SK-N-SH treated with all-trans-retinoic acid at 6 μM for 48 hours (cell line): ENCODE measurements around the gene CELF3.

Source experiments
- ATAC-seq: fragments of 200-7000 bp; cut with Tn5 transposase; 3 replicates; pipeline ENCODE4 v1.9.1; 2020; ENCODE audit warnings: mild to moderate bottlenecking, moderate library complexity
- ARNTL ChIP-seq: fragments of 450-650 bp; formaldehyde crosslinking; IDR thresholded peaks from 2 replicates; pipeline ENCODE4 v1.5.0; 2020; ENCODE audit warnings: low read depth, mild to moderate bottlenecking, moderate library complexity, borderline replicate concordance
- CSDC2 ChIP-seq: fragments of 250-450 bp; sonication (Bioruptor Pico); IDR thresholded peaks from 2 replicates; pipeline ENCODE4 v1.5.0; 2020; ENCODE audit warnings: mild to moderate bottlenecking, moderate library complexity
- ESRRG ChIP-seq: fragments of 250-450 bp; sonication (Bioruptor Pico); IDR thresholded peaks from 2 replicates; pipeline ENCODE4 v1.6.1; 2021; ENCODE audit warnings: mild to moderate bottlenecking
- GLIS3 ChIP-seq: fragments of 250-450 bp; sonication (Bioruptor Pico); IDR thresholded peaks from 2 replicates; pipeline ENCODE4 v1.5.0; 2020; ENCODE audit warnings: mild to moderate bottlenecking, moderate library complexity
- ISL1 ChIP-seq: fragments of 250-450 bp; sonication (Bioruptor Pico); IDR thresholded peaks from 2 replicates; pipeline ENCODE4 v2.1.2; 2022; ENCODE audit warnings: mild to moderate bottlenecking, moderate library complexity
- OSR1 ChIP-seq: fragments of 250-450 bp; sonication (Bioruptor Pico); IDR thresholded peaks from 2 replicates; pipeline ENCODE4 v1.8.0; 2022; ENCODE audit warnings: moderate library complexity, mild to moderate bottlenecking, inconsistent platforms
- PPARA ChIP-seq: fragments of 250-450 bp; sonication (Bioruptor Pico); IDR thresholded peaks from 2 replicates; pipeline ENCODE4 v1.5.0; 2020; ENCODE audit warnings: mild to moderate bottlenecking, borderline replicate concordance
- RARB ChIP-seq: fragments of 250-450 bp; sonication (Bioruptor Pico); IDR thresholded peaks from 2 replicates; pipeline ENCODE4 v1.8.0; 2021; ENCODE audit warnings: mild to moderate bottlenecking, moderate library complexity
- SNAI2 ChIP-seq: fragments of 250-450 bp; sonication (Bioruptor Pico); IDR thresholded peaks from 2 replicates; pipeline ENCODE4 v1.5.0; 2020; ENCODE audit warnings: mild to moderate bottlenecking, moderate library complexity
- TCF4 ChIP-seq: fragments of 250-450 bp; sonication (Bioruptor Pico); IDR thresholded peaks from 2 replicates; pipeline ENCODE4 v1.8.0; 2021; ENCODE audit warnings: mild to moderate bottlenecking, moderate library complexity, borderline replicate concordance
- TOX ChIP-seq: fragments of 250-450 bp; sonication (Bioruptor Pico); IDR thresholded peaks from 2 replicates; pipeline ENCODE4 v1.8.0; 2021; ENCODE audit warnings: mild to moderate bottlenecking, moderate library complexity, borderline replicate concordance
- ZFP3 ChIP-seq: fragments of 250-450 bp; sonication (Bioruptor Pico); IDR thresholded peaks from 2 replicates; pipeline ENCODE4 v1.5.0; 2020; ENCODE audit warnings: mild to moderate bottlenecking, moderate library complexity
- ZFP30 ChIP-seq: fragments of 450-650 bp; formaldehyde crosslinking; IDR thresholded peaks from 2 replicates; pipeline ENCODE4 v1.5.0; 2022; ENCODE audit warnings: mild to moderate bottlenecking, moderate library complexity
- ZNF565 ChIP-seq: fragments of 450-650 bp; formaldehyde crosslinking; conservative IDR thresholded peaks from 2 replicates; pipeline ENCODE4 v1.5.0; 2020; ENCODE audit warnings: low read depth, mild to moderate bottlenecking, moderate library complexity
- ZNF70 ChIP-seq: fragments of 450-650 bp; formaldehyde crosslinking; IDR thresholded peaks from 2 replicates; pipeline ENCODE4 v1.5.0; 2020; ENCODE audit warnings: mild to moderate bottlenecking, moderate library complexity
- TF ChIP-seq, protein P1 (sequence below): fragments of 250-450 bp; sonication (Bioruptor Pico); IDR thresholded peaks from 2 replicates; pipeline ENCODE4 v1.5.1; 2020; ENCODE audit warnings: low read depth, mild to moderate bottlenecking, moderate library complexity
- TF ChIP-seq, protein P2 (sequence below): fragments of 250-450 bp; sonication (Bioruptor Pico); IDR thresholded peaks from 2 replicates; pipeline ENCODE4 v1.8.0; 2021; ENCODE audit warnings: low read depth, mild to moderate bottlenecking, moderate library complexity, borderline replicate concordance
- TF ChIP-seq, protein P3 (sequence below): fragments of 250-450 bp; sonication (Bioruptor Pico); IDR thresholded peaks from 2 replicates; pipeline ENCODE4 v1.5.0; 2020; ENCODE audit warnings: mild to moderate bottlenecking, moderate library complexity
- TF ChIP-seq, protein P4 (sequence below): fragments of 250-450 bp; sonication (Bioruptor Pico); IDR thresholded peaks from 2 replicates; pipeline ENCODE4 v1.5.1; 2021; ENCODE audit warnings: mild to moderate bottlenecking, moderate library complexity
- TF ChIP-seq, protein P5 (sequence below): fragments of 250-450 bp; sonication (Bioruptor Pico); IDR thresholded peaks from 2 replicates; pipeline ENCODE4 v1.8.0; 2020; ENCODE audit warnings: mild to moderate bottlenecking, moderate library complexity, borderline replicate concordance

Gene CELF3

DNA sequence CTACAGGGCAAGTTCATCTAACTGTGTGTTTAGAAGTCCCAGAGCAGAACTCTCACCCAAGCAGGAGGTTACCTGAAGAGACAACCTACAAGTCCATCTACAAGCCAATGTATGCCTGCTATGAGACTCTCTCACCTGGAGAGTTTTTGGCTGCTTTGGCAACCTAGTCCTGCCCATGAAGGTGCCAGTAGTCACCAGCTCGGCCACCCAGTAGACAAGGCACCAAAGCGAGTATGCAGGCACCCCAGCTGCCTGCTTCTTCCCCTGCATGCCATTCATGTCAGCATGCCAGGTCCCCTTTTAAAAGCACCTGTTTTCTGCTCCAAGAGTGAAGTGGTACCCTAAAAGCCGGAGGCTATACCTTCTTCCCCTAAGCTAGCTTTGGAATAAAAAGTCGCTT, 24.9 kb upstream of the CELF3 start:
- ATAC-seq, result no peak
- no peak for TF ChIP-seq SNAI2
- no peak for TF ChIP-seq ZNF70 (CRISPR knock-in tag)
- TF ChIP-seq, protein P1, sequence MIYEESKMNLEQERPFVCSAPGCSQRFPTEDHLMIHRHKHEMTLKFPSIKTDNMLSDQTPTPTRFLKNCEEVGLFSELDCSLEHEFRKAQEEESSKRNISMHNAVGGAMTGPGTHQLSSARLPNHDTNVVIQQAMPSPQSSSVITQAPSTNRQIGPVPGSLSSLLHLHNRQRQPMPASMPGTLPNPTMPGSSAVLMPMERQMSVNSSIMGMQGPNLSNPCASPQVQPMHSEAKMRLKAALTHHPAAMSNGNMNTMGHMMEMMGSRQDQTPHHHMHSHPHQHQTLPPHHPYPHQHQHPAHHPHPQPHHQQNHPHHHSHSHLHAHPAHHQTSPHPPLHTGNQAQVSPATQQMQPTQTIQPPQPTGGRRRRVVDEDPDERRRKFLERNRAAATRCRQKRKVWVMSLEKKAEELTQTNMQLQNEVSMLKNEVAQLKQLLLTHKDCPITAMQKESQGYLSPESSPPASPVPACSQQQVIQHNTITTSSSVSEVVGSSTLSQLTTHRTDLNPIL (CRISPR knock-in tag), result no peak
- TF ChIP-seq ARNTL (CRISPR knock-in tag), result no peak
- no peak for TF ChIP-seq CSDC2
- no peak for TF ChIP-seq OSR1
- TF ChIP-seq ZFP30 (CRISPR knock-in tag), result no peak
- no peak for TF ChIP-seq ESRRG (CRISPR knock-in tag)
- no peak for TF ChIP-seq TOX (CRISPR knock-in tag)
- TF ChIP-seq, all 23 proteins: peak for 0

DNA sequence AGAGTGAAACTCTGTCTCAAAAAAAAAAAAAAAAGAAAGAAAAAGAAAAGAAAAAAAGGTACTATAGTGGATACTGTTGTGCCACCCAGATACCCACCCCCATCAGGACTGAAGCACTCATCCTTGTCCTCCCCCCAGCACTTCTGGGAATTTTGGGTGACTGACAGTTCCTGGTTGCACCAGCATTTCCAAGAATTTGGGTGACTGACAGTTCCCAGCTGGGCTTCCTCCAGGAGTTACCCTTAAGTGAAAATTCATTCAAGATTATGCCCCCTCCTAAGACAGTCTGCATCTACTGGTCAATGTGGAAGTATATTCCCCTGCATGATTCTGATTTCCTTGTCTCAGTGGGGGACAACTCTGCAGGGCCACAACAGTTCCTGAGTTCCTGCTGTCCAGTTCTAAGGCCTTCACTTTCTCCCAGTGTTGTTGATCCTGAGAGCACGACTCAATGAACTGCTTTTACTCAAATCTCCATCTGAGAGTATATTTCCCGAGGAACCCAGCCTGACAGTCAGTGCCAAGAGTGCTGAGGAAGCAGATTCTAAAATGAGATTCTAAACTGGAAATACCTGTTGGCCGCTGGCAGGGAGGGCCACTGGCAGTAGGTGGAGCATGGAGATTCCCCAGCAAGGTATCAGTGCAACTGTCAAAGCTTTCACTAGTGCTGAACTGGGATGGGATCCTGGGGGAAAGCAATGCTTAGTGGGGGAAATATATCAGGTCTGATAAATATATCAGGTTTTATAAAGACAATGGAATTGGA, 23.2 kb upstream of the CELF3 start:
- no peak for TF ChIP-seq ISL1 (CRISPR knock-in tag)
- TF ChIP-seq ZFP3 (CRISPR knock-in tag), result no peak
- TF ChIP-seq ZNF565, result no peak
- TF ChIP-seq, protein P2, sequence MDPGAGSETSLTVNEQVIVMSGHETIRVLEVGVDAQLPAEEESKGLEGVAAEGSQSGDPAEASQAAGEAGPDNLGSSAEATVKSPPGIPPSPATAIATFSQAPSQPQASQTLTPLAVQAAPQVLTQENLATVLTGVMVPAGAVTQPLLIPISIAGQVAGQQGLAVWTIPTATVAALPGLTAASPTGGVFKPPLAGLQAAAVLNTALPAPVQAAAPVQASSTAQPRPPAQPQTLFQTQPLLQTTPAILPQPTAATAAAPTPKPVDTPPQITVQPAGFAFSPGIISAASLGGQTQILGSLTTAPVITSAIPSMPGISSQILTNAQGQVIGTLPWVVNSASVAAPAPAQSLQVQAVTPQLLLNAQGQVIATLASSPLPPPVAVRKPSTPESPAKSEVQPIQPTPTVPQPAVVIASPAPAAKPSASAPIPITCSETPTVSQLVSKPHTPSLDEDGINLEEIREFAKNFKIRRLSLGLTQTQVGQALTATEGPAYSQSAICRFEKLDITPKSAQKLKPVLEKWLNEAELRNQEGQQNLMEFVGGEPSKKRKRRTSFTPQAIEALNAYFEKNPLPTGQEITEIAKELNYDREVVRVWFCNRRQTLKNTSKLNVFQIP, result no peak
- TF ChIP-seq, protein P3, sequence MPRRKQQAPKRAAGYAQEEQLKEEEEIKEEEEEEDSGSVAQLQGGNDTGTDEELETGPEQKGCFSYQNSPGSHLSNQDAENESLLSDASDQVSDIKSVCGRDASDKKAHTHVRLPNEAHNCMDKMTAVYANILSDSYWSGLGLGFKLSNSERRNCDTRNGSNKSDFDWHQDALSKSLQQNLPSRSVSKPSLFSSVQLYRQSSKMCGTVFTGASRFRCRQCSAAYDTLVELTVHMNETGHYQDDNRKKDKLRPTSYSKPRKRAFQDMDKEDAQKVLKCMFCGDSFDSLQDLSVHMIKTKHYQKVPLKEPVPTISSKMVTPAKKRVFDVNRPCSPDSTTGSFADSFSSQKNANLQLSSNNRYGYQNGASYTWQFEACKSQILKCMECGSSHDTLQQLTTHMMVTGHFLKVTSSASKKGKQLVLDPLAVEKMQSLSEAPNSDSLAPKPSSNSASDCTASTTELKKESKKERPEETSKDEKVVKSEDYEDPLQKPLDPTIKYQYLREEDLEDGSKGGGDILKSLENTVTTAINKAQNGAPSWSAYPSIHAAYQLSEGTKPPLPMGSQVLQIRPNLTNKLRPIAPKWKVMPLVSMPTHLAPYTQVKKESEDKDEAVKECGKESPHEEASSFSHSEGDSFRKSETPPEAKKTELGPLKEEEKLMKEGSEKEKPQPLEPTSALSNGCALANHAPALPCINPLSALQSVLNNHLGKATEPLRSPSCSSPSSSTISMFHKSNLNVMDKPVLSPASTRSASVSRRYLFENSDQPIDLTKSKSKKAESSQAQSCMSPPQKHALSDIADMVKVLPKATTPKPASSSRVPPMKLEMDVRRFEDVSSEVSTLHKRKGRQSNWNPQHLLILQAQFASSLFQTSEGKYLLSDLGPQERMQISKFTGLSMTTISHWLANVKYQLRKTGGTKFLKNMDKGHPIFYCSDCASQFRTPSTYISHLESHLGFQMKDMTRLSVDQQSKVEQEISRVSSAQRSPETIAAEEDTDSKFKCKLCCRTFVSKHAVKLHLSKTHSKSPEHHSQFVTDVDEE (CRISPR knock-in tag), result no peak
- no peak for TF ChIP-seq OSR1
- no peak for TF ChIP-seq RARB (CRISPR knock-in tag)
- TF ChIP-seq, protein P4, sequence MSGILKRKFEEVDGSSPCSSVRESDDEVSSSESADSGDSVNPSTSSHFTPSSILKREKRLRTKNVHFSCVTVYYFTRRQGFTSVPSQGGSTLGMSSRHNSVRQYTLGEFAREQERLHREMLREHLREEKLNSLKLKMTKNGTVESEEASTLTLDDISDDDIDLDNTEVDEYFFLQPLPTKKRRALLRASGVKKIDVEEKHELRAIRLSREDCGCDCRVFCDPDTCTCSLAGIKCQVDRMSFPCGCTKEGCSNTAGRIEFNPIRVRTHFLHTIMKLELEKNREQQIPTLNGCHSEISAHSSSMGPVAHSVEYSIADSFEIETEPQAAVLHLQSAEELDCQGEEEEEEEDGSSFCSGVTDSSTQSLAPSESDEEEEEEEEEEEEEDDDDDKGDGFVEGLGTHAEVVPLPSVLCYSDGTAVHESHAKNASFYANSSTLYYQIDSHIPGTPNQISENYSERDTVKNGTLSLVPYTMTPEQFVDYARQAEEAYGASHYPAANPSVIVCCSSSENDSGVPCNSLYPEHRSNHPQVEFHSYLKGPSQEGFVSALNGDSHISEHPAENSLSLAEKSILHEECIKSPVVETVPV (CRISPR knock-in tag), result no peak
- TF ChIP-seq TCF4 (CRISPR knock-in tag), result no peak
- no peak for TF ChIP-seq ESRRG (CRISPR knock-in tag)
- no peak for TF ChIP-seq GLIS3
- TF ChIP-seq PPARA (CRISPR knock-in tag), result no peak
- TF ChIP-seq, protein P5, sequence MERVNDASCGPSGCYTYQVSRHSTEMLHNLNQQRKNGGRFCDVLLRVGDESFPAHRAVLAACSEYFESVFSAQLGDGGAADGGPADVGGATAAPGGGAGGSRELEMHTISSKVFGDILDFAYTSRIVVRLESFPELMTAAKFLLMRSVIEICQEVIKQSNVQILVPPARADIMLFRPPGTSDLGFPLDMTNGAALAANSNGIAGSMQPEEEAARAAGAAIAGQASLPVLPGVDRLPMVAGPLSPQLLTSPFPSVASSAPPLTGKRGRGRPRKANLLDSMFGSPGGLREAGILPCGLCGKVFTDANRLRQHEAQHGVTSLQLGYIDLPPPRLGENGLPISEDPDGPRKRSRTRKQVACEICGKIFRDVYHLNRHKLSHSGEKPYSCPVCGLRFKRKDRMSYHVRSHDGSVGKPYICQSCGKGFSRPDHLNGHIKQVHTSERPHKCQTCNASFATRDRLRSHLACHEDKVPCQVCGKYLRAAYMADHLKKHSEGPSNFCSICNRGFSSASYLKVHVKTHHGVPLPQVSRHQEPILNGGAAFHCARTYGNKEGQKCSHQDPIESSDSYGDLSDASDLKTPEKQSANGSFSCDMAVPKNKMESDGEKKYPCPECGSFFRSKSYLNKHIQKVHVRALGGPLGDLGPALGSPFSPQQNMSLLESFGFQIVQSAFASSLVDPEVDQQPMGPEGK, result no peak
- TF ChIP-seq ZFP30 (CRISPR knock-in tag), result no peak
- no peak for TF ChIP-seq ARNTL (CRISPR knock-in tag)
- no peak for TF ChIP-seq SNAI2
- TF ChIP-seq CSDC2, result no peak
- TF ChIP-seq, protein P1 (CRISPR knock-in tag), result no peak
- TF ChIP-seq TOX (CRISPR knock-in tag), result no peak

More for the DNA sequence above, 23.2 kb upstream of the CELF3 start:
- no peak for ATAC-seq
